K562 (cell line): ENCODE results near the gene KATNB1. TPM values are rescaled to one million over a fixed set of nuclear protein-coding genes. Genes with fewer than 3 reads are reported as not detected.
A peak's percentile ranks its signal among the peaks of the same experiment; 100 is the strongest.

Experiments
- CBFA2T2 ChIP-seq: fragments of 450-650 bp; conservative IDR thresholded peaks from 2 replicates; pipeline ENCODE4 v1.6.1; 2017; ENCODE audit warnings: mild to moderate bottlenecking
- CBX1 ChIP-seq: sonication (generic); IDR thresholded peaks from 2 replicates; pipeline ENCODE4 v1.6.1; 2016; ENCODE audit warnings: antibody characterized with exemption, low read depth, mild to moderate bottlenecking
- CBX3 ChIP-seq, 2 experiments: IDR thresholded peaks; 1 replicate in 1 of 2; 2 replicates in 1 of 2; pipeline ENCODE4 v1.6.1; 2012; ENCODE audit warnings: inconsistent platforms in 2 of 2, low read length in 2 of 2, borderline replicate concordance in 1 of 2, control low read depth in 1 of 2
- CREM ChIP-seq: IDR thresholded peaks from 2 replicates; pipeline ENCODE4 v1.6.1; 2014; ENCODE audit warnings: antibody characterized with exemption, low read depth
- ESRRA ChIP-seq: fragments of 450-650 bp; IDR thresholded peaks from 2 replicates; pipeline ENCODE4 v1.6.1; 2014; ENCODE audit warnings: low read depth, mild to moderate bottlenecking, moderate library complexity, borderline replicate concordance
- FOS ChIP-seq: IDR thresholded peaks from 3 replicates; pipeline ENCODE4 v1.6.1; 2011; ENCODE audit not compliant: insufficient read length; ENCODE audit errors: extremely low read depth
- GABPA ChIP-seq: fragments of 200-800 bp; sonication (Bioruptor generic); conservative IDR thresholded peaks from 2 replicates; pipeline ENCODE4 v1.6.1; 2016; ENCODE audit warnings: low read depth, missing genetic modification characterization, missing compliant biosample characterization
- GTF2E2 ChIP-seq: fragments of 200-800 bp; sonication (Bioruptor generic); IDR thresholded peaks from 2 replicates; pipeline ENCODE4 v1.6.1; 2016; ENCODE audit warnings: missing genetic modification characterization, missing compliant biosample characterization
- HDAC1 ChIP-seq, 2 experiments: fragments of 450-650 bp; IDR thresholded peaks; 2 replicates each; pipeline ENCODE4 v1.6.1; 2016 to 2017; ENCODE audit warnings: inconsistent platforms in 1 of 2, mild to moderate bottlenecking in 1 of 2, moderate library complexity in 1 of 2
- IFI16 ChIP-seq: fragments of 250-450 bp; sonication (Bioruptor Pico); IDR thresholded peaks from 2 replicates; pipeline ENCODE4 v2.1.2; 2022; ENCODE audit warnings: mild to moderate bottlenecking, inconsistent platforms
- MNT ChIP-seq, 2 experiments: fragments of 450-650 bp; conservative IDR thresholded peaks; 2 replicates each; pipeline ENCODE4 v1.6.1; 2017; ENCODE audit warnings: mild to moderate bottlenecking in 2 of 2, moderate library complexity in 2 of 2
- NFYB ChIP-seq: IDR thresholded peaks from 2 replicates; pipeline ENCODE4 v1.6.1; 2011; ENCODE audit warnings: mild to moderate bottlenecking, moderate library complexity; ENCODE audit not compliant: insufficient read length; ENCODE audit errors: extremely low read depth
- PRMT5 ChIP-seq: sonication (generic); formaldehyde crosslinking; IDR thresholded peaks from 2 replicates; pipeline ENCODE4 v1.5.0; 2020; ENCODE audit warnings: missing genetic modification reagents
- SIN3A ChIP-seq, 2 experiments: fragments of 150-350 bp in 1 of 2; IDR thresholded peaks; 2 replicates each; pipeline ENCODE4 v1.6.1; 2011 to 2016; ENCODE audit warnings: borderline replicate concordance in 2 of 2, low read depth in 2 of 2, low read length in 2 of 2, mild to moderate bottlenecking in 2 of 2, moderate library complexity in 2 of 2; ENCODE audit not compliant: control insufficient read depth in 1 of 2
- SP1 ChIP-seq: sonication (generic); formaldehyde crosslinking; IDR thresholded peaks from 2 replicates; pipeline ENCODE4 v1.8.1; 2022; ENCODE audit warnings: mild to moderate bottlenecking, missing genetic modification reagents
- SRF ChIP-seq, 2 experiments: fragments of 250-450, 450-650 bp in 1 of 2; sonication (Bioruptor Pico) in 1 of 2; sonication (generic) in 1 of 2; formaldehyde crosslinking; IDR thresholded peaks; 2 replicates each; pipeline versions ENCODE4 v1.5.0 to v1.5.1; 2020 to 2022; ENCODE audit warnings: mild to moderate bottlenecking in 1 of 2, missing genetic modification reagents in 1 of 2
- TARDBP ChIP-seq: fragments of 450-650 bp; IDR thresholded peaks from 2 replicates; pipeline ENCODE4 v1.6.1; 2016
- TEAD1 ChIP-seq, 2 experiments: fragments of 450-650 bp in 1 of 2; sonication (generic) in 1 of 2; formaldehyde crosslinking; IDR thresholded peaks; 2 replicates each; pipeline versions ENCODE4 v1.4.0 to v1.8.0; 2020 to 2022; ENCODE audit warnings: mild to moderate bottlenecking in 2 of 2, missing genetic modification reagents in 1 of 2
- ZEB2 ChIP-seq: fragments of 450-650 bp; IDR thresholded peaks from 2 replicates; pipeline ENCODE4 v1.6.1; 2016
- ZFP36 ChIP-seq: fragments of 150-350 bp; IDR thresholded peaks from 2 replicates; pipeline ENCODE4 v1.6.1; 2018; ENCODE audit warnings: low read length, low read depth; ENCODE audit not compliant: partially characterized antibody
- polyA plus RNA-seq, 8 experiments: library from polyadenylated mRNA; depleted of rRNA in 4 of 8; stranded (reverse) in 5 of 8; unstranded in 3 of 8; fragments of >200 nt; fragmentation: Nextera tagmentation in 2 of 8; fragmentation: Illumina TruSeq in 1 of 8; extraction: Ambion mirVana in 2 of 8; extraction: Trizol in 1 of 8; gene quantifications; 2 replicates each; pipeline versions ENCODE4 v1.2.1 to v1.2.3, GENCODE V29; 2011 to 2014; ENCODE audit warnings: inconsistent platforms in 1 of 8, missing spikeins in 1 of 8
- total RNA-seq, 7 experiments: library from RNA; depleted of rRNA in 6 of 7; stranded (reverse); fragments of >200 nt in 6 of 7; fragmentation: Illumina TruSeq in 2 of 7; extraction: Trizol in 2 of 7; gene quantifications; 2 replicates each; pipeline versions ENCODE4 v1.2.1 to v1.2.3, GENCODE V29; 2011 to 2021; ENCODE audit warnings: low replicate concordance in 1 of 7
- TF ChIP-seq, protein P1 (sequence below): sonication (generic); formaldehyde crosslinking; IDR thresholded peaks from 2 replicates; pipeline ENCODE4 v1.8.0; 2022; ENCODE audit warnings: mild to moderate bottlenecking, missing genetic modification reagents
- TF ChIP-seq, protein P2 (sequence below): fragments of 250-450 bp; sonication (Bioruptor Pico); IDR thresholded peaks from 2 replicates; pipeline ENCODE4 v1.4.0; 2020; ENCODE audit warnings: mild to moderate bottlenecking
- TF ChIP-seq, protein P3 (sequence below): fragments of 200-800 bp; sonication (Bioruptor generic); IDR thresholded peaks from 2 replicates; pipeline ENCODE4 v1.6.1; 2017; ENCODE audit warnings: missing genetic modification characterization, missing compliant biosample characterization

KATNB1 gene
- total and polyA plus RNA-seq, 9 of the 15 experiments (the other 6 are each of a cell fraction or from before 2014, with no cell fraction given), result 1.2 to 52.6 (median 21.9) TPM

DNA sequence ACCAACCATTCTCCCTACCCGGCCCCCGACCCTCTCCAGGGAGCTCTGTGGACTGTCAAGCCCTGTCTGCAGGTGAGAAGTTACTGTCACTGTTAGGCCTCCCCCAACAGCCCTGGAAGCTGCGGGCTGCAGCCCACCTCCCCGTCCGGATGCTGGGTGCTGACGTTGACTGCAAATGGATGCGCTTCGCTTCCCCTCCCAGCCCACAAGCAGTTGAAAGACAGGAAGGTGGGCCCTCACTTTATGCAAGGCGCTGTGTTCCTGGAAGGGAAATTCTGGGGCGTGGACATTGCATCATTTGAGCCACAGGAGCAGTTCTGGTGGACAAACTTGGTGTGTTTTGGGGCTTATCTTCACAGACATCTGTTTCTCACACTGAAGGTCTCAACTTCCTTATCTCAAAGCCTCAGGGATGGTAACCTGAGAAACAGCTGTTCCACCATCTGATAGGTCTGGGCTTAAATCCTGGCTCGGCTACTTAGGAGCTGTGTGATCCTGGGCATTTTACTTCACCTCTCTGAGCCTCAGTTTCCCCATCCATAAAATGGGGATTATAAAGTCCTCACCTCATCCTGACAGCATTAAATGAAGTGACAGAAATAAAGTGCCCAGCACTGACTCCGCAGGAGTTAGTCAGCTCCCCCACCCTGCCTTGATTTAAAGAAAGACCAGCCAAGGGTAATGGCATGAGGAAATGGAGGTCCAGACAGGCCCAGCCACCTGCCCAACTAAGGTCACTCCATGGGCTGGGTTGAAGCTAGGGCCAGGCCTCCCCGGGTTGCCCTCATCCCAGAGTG, 45.6 kb upstream of the KATNB1 start (continued):
- TF ChIP-seq SRF (CRISPR knock-in tag; IDR thresholded peaks at IDR 0.05), result peak in 1 of 2 experiments; percentile 92; a peak in 2 of 4 replicates
- peak; percentile 99 for TF ChIP-seq ZEB2
- peak; percentile 80; the same call in 1 of the 2 replicates for TF ChIP-seq CREM
- peak; percentile 89 for TF ChIP-seq SP1 (CRISPR knock-in tag)
- peak; percentile 66; the same call in 1 of the 2 replicates for TF ChIP-seq GTF2E2
- TF ChIP-seq TEAD1 (CRISPR knock-in tag; IDR thresholded peaks at IDR 0.05), result peak; percentile 61 to 81; a peak in 3 of 4 replicates
- TF ChIP-seq ZFP36, result peak; percentile 99
- TF ChIP-seq PRMT5 (CRISPR knock-in tag), result no peak
- no peak for TF ChIP-seq NFYB
- peak; percentile 85 to 98; a peak in 3 of 4 replicates for TF ChIP-seq HDAC1 (IDR thresholded peaks at IDR 0.05)
- TF ChIP-seq CBFA2T2, result peak; percentile 100
- TF ChIP-seq CBX3 (IDR thresholded peaks at IDR 0.05; ENCODE audit: borderline replicate concordance in 1 of 2, low read length in 2 of 2), result peak in 1 of 2 experiments; percentile 87; a peak in 2 of 3 replicates
- peak; percentile 50 to 86; a peak in 3 of 4 replicates for TF ChIP-seq MNT (conservative IDR thresholded peaks at IDR 0.05)
- TF ChIP-seq IFI16 (CRISPR knock-in tag), result no peak
- peak; percentile 97 for TF ChIP-seq TARDBP
- TF ChIP-seq GABPA (tag), result peak; percentile 67
- TF ChIP-seq, protein P1, sequence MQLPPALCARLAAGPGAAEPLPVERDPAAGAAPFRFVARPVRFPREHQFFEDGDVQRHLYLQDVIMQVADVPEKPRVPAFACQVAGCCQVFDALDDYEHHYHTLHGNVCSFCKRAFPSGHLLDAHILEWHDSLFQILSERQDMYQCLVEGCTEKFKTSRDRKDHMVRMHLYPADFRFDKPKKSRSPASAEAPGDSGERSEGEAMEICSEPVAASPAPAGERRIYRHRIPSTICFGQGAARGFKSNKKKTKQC (CRISPR knock-in tag), result no peak
- TF ChIP-seq SIN3A (IDR thresholded peaks at IDR 0.05; ENCODE audit: borderline replicate concordance in 2 of 2, control insufficient read depth in 1 of 2, low read depth in 2 of 2, low read length in 2 of 2), result peak in 1 of 2 experiments; percentile 23; a peak in 1 of 4 replicates
- TF ChIP-seq, protein P2, sequence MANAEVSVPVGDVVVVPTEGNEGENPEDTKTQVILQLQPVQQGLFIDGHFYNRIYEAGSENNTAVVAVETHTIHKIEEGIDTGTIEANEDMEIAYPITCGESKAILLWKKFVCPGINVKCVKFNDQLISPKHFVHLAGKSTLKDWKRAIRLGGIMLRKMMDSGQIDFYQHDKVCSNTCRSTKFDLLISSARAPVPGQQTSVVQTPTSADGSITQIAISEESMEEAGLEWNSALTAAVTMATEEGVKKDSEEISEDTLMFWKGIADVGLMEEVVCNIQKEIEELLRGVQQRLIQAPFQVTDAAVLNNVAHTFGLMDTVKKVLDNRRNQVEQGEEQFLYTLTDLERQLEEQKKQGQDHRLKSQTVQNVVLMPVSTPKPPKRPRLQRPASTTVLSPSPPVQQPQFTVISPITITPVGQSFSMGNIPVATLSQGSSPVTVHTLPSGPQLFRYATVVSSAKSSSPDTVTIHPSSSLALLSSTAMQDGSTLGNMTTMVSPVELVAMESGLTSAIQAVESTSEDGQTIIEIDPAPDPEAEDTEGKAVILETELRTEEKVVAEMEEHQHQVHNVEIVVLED (CRISPR knock-in tag), result peak; percentile 48
- TF ChIP-seq FOS, result no peak
- peak; percentile 92 for TF ChIP-seq ESRRA
- TF ChIP-seq, protein P3, sequence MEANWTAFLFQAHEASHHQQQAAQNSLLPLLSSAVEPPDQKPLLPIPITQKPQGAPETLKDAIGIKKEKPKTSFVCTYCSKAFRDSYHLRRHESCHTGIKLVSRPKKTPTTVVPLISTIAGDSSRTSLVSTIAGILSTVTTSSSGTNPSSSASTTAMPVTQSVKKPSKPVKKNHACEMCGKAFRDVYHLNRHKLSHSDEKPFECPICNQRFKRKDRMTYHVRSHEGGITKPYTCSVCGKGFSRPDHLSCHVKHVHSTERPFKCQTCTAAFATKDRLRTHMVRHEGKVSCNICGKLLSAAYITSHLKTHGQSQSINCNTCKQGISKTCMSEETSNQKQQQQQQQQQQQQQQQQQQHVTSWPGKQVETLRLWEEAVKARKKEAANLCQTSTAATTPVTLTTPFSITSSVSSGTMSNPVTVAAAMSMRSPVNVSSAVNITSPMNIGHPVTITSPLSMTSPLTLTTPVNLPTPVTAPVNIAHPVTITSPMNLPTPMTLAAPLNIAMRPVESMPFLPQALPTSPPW (CRISPR knock-in tag), result peak; percentile 74
- TF ChIP-seq CBX1, result peak; percentile 72
